GM21515 (cell line): Measurements from ENCODE around the gene ANO2.
"Not testable (repeated sequence)": the region's sequence is repeated elsewhere in the genome, so short reads cannot be mapped to it uniquely, and the experiment has no call there.

ENCODE experiments used
- ATAC-seq: cut with Tn5 transposase; IDR thresholded peaks from one replicate; pipeline ENCODE4 v1.9.1; 2021; ENCODE audit not compliant: unreplicated experiment

The ANO2 gene

DNA sequence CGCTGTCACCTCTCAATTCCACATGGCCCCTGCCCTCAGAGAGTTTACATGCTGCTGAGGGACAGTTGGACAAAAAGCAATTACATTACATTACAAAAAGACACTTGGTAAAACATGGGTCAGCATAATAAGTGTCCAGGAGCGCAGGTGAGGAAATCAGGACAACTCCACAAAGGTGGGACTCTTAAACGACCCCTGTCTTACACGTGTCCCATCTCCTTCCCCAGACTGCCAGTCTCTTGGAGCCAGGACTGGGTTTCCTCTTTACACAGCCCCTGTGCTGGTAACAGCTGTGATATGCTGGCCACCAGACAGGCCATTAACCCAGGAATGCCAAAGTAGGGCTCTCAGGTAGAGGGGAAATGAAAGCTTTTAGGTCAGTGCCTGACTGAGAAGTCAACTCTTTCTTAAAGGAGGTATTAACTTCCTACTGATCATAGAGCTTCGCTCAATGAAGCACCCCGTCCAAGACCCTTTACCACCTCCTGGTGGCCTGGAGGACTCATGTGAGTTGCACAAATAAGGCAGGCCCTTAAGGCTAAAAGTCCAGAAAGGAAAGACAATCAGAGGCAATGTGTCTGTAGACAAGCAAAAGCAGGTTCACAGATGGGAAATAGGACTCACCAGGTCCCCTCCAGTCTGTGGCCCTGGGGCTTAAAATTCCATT is 55.5 kb downstream of the ANO2 start:
- ATAC-seq, result no peak

DNA sequence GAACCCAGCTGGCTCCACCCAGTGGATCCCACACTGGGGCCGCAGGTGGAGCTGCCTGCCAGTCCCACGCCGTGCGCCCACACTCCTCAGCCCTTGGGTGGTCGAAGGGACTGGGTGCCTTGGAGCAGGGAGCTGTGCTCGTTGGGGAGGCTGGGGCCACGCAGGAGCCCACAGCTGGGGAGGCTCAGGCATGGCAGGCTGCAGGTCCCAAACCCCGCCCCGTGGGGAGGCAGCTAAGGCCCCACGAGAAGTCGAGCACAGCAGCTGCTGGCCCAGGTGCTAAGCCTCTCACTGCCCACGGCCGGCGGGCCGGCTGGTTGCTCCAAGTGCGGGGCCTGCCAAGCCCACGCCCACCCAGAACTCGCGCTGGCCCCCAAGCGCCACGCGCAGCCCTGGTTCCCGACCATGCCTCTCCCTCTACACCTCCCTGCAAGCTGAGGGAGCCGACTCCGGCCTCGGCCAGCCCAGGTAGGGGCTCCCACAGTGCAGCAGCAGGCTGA is 56.2 kb downstream of the ANO2 start:
- no peak for ATAC-seq

DNA sequence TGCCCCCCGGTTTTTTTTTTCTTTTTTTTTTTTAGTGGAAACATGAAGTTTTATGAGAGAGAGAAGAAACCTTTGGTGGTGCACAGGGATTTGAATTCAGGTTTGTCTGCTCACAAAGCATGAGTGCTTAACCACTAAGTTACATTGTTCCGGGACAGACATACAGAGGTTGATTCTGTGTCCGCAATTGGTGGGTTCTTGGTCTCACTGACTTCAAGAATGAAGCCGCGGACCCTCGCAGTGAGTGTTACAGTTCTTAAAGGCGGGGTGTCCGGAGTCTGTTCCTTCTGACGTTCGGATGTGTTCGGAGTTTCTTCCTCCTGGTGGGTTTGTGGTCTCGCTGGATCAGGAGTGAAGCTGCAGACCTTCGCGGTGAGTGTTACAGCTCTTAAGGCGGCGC is 57.2 kb downstream of the ANO2 start:
- not testable (repeated sequence) for ATAC-seq

DNA sequence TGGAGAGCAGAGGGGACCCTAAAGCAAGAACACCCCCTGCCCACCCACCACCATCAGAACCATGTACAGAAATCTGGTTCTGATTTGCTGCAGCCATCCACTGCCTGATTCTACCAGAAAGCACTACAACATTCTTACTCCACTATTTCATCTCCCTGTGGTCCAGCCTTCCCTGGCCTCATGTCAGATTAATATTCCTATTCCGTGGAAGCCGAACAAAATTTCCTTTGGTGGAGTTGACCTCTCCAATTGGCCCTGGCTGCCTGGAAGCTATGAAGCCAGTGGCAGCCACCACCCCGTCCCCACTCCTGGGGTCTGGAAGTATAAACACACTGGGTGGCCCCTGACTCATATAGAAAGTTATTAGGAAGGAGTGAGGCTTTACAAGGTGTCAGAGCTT is 60.2 kb downstream of the ANO2 start:
- ATAC-seq, result no peak

DNA sequence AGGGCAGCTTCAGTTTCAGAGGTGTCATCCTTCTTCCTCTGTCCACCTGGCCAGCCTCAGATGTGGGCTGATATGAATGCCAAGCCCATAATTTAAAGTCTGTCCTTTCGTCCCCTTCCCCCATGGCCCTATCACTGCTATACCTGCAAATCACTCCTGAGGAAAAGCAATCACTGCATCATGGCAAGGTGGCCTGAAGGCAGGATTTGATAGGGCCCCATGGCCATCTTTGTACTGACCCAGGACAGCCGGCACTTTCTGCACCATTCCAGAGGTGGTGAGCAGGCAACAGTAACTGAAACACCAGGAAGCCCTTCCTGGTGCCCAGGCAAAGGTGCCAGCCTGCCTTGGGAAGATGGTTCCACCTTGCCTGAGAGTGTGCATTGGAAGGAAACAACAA is 60.8 kb downstream of the ANO2 start:
- no peak for ATAC-seq

DNA sequence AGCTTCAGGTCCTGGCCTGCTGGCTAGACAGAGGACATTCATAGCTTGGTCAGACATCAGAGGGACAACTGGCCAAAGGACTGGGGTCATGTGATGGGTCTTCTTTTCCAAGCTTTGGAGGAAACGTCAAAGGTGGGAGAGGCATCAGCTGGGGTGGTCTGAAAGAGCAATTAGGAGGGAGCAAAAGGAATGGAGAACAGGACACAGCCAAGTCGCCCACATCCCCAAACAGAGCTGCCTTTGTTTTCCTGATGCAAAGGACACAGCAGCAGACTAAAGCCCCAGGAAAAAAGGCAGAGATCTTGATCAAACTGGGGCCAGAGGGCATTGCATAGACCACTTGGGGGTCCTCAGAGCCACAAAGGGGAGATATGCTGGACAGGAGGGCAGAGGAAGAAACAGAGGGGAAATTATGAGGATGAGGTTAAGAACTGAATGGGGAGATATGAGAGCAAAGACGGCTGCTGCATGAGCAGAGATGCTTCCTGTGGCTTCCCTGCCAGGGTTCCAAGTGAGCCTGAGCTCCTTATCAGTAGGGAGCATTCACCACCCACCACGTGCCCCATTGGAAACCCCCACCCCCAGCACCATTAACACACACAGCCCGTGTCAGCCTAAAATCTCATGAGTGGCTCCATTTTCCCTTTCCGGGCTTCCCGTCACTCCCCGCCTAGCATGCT is 62.4 kb downstream of the ANO2 start:
- ATAC-seq, result no peak

DNA sequence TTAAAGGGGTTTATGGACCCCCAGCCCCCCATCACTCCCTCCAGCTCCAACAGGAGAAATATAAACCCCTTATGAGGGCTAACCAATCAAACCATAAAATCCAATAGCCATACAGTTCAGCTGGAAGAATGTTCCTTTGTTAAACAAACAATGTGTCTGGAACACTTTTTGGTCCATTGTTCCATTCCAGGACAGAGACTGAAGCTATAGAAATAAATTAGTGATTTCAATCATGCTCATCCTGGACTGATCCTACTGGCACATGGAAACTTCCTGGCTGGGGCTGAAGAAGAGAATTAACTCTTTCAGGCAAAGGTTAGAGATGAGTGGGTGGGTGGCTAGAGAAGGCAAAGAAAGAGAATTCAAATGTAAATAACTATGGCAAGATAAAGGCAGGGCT is 63.4 kb downstream of the ANO2 start:
- no peak for ATAC-seq

DNA sequence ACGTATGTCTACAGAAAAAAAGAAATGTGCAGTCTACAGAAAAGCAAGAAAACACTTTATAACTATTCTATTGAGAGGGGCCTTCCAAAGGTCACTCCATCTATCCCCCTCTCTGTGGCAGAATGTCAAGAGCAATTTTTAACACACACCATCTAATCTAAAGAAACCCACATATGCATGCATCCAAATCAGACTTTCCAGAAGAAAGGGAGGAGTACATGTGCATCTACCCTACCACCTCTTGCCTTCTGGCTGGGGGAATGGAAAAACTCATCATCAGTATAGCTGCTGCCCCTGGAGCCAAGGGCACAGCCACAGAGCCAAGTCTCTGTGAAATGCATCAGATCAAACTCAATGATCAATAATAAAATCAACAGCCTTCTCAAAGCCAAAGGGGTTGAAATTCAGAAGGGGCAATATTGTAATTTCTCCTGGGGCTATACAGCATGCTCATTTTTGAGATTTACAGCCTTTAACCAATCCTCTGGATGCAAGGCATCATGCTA is 63.9 kb downstream of the ANO2 start:
- no peak for ATAC-seq

DNA sequence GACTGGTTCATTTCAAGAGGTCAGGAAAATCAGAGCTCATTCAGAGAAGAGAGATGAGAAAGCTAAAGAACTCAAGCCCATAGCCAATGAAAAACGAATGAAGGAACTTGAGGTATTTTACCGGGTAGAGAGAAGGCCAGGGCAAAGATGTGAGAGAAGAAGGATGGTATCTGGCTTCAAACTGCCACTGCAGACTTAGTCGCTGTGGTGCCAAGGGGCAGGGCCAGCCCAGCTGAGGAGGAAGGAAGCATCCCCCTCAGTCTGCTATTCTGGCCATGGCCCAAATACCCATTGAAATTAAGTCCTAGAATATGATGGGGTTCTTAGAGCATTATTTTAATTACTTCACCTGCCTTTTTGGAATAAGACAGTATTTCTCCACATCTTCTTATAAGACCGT is 69.2 kb downstream of the ANO2 start:
- ATAC-seq, result no peak

DNA sequence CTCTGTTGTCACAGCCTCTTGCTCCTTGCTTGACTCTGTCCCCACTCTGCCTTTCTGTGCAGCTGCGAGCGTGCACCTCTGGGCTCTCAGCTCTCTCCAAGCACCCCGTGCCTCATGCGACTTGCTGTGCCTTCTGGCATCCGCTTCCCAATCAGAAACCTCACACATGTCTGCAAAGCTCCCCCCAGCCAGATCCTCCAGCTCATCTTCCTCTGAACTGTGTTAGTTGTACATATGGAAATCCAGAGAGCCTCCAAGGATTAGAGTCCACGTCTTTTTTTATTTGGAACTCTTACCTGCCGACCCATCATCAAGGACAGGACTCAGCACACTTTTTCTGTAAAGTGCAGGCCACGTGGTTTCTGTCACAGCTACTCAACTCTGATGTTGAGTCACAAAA is 70.5 kb downstream of the ANO2 start:
- ATAC-seq, result no peak

DNA sequence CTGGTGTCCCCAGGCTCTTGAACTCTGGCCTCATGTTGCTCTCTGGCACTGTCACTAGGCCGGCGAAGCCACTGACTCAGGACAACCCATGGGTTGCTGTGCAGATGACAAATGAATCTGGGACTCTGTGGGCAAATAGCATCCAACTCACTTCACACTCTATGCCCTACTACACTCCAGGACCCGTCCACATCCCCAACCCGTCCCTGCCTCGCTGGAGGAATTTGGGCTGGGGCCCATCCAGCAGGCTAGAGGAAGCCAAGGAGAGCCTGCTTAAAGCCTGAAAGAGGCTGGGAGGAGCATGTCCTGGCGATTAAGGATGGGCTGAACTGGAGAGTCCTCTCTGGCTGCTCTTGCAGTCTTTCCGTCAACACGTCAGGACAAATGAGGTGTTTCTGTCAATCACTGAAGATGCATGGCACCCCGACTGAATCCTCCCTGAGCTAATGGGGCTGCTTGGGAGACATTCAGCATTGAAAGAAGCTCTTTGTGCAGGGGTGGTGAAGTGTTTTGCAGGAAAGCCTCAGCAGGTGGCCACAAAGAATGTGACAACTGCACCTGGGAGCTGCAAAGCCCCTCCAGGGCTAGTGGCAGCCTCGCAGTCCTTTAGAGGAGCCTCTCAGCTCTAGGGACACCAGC is 71.7 kb downstream of the ANO2 start:
- ATAC-seq, result no peak

DNA sequence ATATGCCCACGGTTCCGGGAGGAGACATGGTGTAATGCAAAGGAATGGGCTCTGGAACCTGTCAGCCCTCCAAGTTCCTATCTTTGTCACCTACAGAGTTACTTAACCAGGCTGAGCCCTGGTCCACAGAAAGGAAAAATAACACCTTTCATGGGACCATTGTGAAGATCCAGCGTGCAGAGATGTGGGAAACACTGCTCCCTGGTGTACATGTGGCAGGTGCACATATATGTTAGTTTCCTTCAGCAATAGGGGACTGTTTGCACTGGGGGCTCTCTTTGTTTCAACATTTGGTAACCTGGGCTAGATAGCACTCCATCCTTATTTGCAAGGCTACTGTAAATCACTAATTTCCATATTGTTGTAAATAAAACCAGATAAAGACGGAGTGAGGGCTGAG is 72.3 kb downstream of the ANO2 start:
- no peak for ATAC-seq

DNA sequence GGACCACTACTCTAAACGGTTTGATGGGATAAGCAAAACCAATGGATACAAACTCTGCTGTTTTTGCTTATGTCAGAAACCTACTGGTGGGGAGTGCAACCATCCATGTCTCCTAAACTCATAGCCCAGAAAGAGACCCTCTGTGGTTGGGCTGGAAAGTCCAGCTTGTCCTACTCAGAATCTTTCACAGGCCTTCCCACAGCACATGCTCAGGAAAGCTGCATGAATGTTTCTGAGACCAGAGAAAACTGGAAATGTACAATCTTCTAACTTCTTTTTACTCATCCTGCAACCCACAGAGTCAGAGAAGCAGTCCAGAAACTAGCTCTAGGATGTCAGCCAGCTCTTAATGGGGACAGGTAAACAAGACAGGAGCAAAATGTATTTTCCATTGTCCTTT is 73.3 kb downstream of the ANO2 start:
- no peak for ATAC-seq

DNA sequence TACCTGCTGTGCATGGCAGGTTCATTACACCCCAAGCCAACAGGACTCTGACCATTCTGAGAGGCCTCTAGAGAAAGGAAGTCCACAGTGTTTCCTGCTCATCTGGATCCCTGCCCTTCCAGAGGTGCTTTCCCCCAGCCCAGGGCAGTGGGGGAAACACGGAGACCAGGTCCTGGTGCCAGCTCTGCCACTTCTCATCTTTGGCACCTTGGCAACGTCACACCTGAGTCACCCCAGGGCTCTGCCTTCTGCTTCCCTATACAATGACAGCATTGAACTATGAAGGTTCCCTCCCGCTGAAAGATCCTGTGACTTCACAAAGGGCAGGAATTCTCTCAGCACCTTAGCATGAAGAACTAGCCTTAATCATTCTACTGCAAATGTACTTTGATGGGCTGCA is 74.9 kb downstream of the ANO2 start:
- ATAC-seq, result no peak

DNA sequence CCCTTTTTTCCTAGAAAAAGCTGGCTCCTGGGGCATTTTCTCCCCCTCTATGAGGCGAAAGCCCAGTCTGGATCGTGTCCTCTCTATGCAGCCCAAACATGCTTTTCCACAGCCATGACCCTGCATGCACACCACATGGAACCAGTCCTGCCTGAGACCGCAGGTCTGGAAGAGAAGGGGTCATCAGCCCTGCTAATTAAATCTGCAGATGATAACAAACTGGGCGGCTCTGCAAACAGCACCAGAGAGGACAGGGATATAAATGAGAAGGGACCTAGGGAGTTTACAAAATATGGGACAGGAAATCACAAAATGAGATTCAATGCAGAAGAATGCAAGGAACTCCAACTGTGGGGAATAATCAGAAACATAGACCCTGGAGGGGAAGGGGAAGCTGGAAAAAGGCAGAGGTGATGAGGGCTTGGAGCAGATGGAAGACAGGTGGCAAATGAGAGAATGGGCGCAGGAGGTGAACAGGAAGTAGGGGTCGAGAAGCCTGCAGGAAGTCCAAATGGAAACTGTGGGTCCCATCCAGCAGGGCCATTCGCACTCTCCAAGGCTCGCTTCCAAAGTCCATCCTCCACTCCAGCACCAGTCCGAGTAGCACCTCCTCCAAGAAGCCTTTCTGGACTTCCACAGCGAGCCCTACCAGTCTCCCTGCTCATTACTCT is 76.3 kb downstream of the ANO2 start:
- ATAC-seq, result no peak

DNA sequence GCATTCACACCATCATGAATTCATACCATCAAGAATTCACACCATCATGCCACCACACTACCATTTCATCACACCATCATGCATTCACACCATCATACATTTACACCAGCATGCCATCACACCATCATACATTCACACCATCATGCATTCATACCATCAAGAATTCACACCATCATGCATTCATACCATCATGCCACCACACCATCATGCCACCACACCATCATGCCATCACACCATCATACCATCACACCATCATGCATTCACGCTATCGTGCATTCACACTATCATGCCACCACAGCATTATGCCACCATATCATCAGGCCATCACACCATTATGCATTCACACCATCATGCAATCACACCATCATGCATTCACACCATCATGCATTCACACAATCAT is 79.7 kb downstream of the ANO2 start:
- ATAC-seq, result no peak

DNA sequence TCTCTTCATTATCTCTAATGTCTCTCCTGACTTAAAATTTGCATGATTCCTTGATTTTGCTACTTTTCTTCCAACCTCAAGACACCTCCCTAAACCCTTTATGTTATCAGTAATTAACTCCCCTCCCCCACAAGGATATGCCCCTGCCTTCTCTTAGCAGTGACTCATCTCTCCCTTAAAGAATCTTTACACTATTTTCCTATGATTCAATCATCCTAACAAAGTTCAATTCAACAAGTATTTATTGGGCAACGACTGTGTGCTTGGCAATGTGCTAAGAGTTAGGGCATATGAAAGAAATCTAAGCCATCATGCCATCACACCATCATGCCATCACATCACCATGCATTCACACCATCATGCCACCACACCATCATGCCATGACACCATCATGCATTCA is 80.1 kb downstream of the ANO2 start:
- no peak for ATAC-seq

DNA sequence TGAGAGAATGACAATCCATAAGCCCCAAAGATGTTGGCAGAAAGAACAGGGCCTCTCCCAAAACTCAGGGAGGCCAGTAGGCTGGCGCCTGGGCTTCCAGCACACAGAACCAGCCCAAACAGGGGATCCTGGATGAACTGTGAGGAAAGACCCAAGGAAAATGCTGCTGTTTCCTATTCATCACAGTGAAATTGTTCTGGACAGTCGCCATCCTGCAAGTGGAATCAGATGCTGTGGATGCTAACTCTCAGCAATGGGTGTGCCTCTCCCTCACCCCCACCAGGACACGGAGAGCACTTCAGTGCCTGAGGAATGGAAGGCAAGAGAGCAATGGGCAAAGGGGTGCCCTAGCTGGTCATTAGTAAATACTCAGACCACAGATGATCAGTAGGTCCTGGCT is 80.8 kb downstream of the ANO2 start:
- ATAC-seq, result no peak

DNA sequence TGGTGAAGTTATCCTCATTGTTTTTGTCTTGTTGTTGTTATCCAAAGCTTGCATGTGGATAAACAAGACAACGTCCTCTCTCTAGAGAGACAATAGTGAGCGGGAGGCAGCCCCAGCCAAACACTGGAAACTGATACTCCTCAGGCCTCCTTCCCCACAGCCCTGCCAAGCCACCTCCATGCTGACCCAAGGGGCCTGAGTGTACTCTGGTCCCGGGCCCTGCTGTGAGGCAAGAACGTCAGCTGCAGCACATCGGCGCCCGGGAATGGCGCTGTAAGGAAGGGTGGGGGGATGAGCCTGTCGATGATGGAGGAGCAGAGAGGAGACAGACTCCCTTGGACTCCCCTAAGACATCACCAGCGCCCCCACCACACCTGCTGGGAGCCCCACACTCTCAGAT is 83.6 kb downstream of the ANO2 start:
- no peak for ATAC-seq

DNA sequence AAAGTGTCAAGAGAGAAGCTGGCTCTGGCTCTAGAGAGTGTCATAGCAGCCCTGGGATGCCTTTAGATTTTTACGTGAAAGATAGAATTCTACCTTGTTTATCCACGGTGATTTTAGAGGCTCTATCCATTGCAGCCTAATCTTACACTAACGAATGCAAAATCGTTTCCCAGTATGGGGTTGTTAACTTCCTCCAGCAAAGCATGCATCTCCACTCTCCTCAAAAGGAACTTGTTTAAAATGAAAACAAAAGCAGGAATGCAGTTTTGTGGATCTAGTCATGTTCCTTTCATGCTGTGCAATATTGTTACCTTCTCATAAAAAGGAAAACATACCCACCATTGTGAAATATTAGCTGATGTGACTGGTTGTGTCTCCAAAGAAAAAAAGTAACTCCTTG is 88.4 kb downstream of the ANO2 start:
- no peak for ATAC-seq

DNA sequence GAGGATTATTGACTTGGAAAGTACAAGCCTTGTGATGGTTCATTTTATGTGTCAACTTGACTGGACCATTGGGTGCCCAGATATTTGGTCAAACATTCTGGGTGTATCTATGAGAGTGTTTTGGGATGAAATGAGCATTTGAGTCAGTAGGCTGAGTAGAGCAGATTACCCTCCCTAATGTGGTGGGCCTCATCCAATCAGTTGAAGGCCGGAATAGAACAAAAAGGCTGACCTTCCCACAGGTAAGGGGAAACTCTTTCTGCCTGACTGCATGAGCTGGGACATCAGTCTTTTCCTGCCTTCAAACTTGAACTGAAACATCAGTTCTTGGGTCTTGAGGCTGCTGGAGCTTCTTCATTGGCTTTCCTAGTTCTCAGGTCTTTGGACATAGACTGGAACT is 98.1 kb downstream of the ANO2 start:
- no peak for ATAC-seq

DNA sequence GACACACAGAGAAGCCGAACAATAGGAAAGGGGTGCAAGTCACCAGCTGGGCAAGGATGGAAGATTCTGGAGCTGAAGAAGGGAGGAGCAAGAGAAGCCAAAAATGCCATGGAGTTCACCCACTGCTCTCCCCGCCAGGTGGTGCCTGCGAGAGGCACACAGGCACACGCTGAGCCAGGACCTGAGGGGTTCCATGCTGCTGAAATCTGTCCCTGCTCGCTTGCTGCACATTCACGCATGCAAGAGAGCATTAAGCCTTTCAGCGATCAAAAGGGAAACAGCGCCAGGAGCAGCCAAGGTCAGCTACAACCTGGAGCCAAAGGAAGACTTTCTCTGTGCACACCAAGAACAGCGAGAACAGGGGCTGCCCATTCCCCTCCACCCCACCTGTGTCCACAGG is 104.1 kb downstream of the ANO2 start:
- ATAC-seq, result no peak
